Natural killer cell treated with Interleukin-12 subunit alpha and Interleukin-12 subunit beta and Interleukin-15 and Interleukin-18, amount 100 ng/mL, for 72 hours (primary cell): ENCODE data around the gene SFMBT2. TPM values are rescaled to one million over a fixed set of nuclear protein-coding genes. Genes with fewer than 3 reads are reported as not detected.
A peak's percentile ranks its signal among the peaks of the same experiment; 100 is the strongest.

Experiments
- ATAC-seq, 2 donors: fragments of 150-1000 bp; cut with Tn5 transposase in 1 of 2; sonication (Bioruptor Pico), chemical (Tn5 transposase) in 1 of 2; 2 replicates each; pipeline ENCODE4 v1.10.0; 2021
- DNase-seq: peaks from one replicate; pipeline ENCODE4 v3.0.0; 2022; ENCODE audit warnings: low spot score
- H3K27ac Mint-ChIP-seq, 2 donors: 1 replicate in 1 of 2; 2 replicates in 1 of 2; pipeline ENCODE4 v1.8.0; 2022; ENCODE audit warnings: mixed read lengths in 2 of 2, mild to moderate bottlenecking in 1 of 2, moderate library complexity in 1 of 2
- H3K27me3 Mint-ChIP-seq, 2 donors: 1 replicate in 1 of 2; 2 replicates in 1 of 2; pipeline ENCODE4 v1.8.0; 2022; ENCODE audit warnings: mixed read lengths in 2 of 2
- H3K36me3 Mint-ChIP-seq: one replicate; pipeline ENCODE4 v1.8.0; 2022; ENCODE audit warnings: mixed read lengths
- H3K4me1 Mint-ChIP-seq, 2 donors: 1 replicate in 1 of 2; 2 replicates in 1 of 2; pipeline ENCODE4 v1.8.0; 2022; ENCODE audit warnings: low read depth in 2 of 2, mixed read lengths in 2 of 2, mild to moderate bottlenecking in 1 of 2
- H3K4me3 Mint-ChIP-seq: one replicate; pipeline ENCODE4 v1.8.0; 2022; ENCODE audit warnings: mixed read lengths
- H3K9me3 Mint-ChIP-seq: 2 replicates; pipeline ENCODE4 v1.8.0; 2022; ENCODE audit warnings: mixed read lengths
- total RNA-seq, 2 donors: library from RNA; stranded (reverse); gene quantifications; one replicate each; pipeline ENCODE4 v1.2.3, GENCODE V29; 2022

The SFMBT2 gene
- total RNA-seq, 2 donors from 2014 or later, result 94.9 to 101 TPM

- peak; percentile 61 to 83 for ATAC-seq
- Mint-ChIP-seq H3K4me3 (peak overlapping the region; percentile 73), H3K27me3 (peaks cover 0 to 3% of the 10 kb centered on the region in 2 donors), H3K4me1 (peaks cover 22 to 28% of the 10 kb centered on the region in 2 donors), H3K27ac (peak overlapping the region; percentile 68 to 72), H3K36me3 (no peaks in the 10 kb centered on the region), H3K9me3 (no peaks in the 10 kb centered on the region)
- no peak for DNase-seq
These were observed 7.0 kb upstream of the SFMBT2 start for GRCh38 chr10:7417807-7418206.

DNA sequence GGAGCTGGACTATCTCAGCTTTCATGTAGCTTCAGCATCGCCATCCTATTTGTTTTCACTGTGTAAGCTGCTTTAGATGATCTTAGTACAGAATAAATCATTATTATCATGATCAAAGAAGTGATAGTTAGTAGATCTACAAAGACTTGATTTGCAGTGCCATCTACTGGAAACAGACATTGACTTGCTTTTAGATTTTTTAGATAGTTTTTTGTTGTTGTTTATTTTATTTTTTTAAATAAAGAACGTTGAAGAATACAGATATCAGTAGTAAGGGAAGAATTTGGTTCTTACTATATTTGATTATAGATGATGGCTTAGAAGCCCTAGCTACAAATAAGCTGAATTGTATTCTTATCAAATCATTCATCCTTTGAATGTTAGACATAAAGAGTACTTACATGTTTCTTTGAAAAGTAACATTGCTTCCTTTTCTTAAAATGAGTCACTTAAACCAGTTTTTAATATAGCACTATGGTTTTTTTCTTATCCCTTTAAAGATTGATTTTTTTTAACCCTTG lies 6.3 kb upstream of the SFMBT2 start:
- Mint-ChIP-seq H3K36me3 (no peaks in the 10 kb centered on the region), H3K27me3 (peaks cover 0 to 2% of the 10 kb centered on the region in 2 donors), H3K4me1 (peaks cover 27 to 28% of the 10 kb centered on the region in 2 donors), H3K27ac (peak overlapping the region; percentile 68 to 72), H3K9me3 (no peaks in the 10 kb centered on the region), H3K4me3 (peak overlapping the region; percentile 73)
- ATAC-seq (no peak), DNase-seq (no peak)

DNA sequence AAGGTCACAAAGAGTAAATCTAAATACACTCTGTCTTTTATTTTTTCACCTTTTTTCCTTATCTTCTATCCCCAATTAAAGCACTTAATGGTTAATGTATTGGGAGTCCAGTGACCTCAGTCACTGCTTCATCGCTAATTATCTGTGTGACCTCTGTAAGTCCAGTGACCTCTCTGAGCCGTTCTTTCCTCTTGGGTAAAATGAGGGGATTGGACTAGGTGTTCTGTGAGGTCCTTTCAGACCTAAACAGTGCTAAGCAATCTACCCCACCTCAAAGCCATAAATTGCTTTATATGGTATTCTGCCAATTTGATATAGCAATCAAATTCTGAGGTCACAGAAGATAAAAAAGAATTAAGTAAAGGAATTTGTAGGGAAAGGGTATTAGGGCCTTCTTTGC lies 3.9 kb upstream of the SFMBT2 start:
- ATAC-seq (no peak), DNase-seq (no peak)
- no peak overlapping the region for H3K4me3 Mint-ChIP-seq
- H3K27ac Mint-ChIP-seq, result no peak overlapping the region
- H3K27me3 Mint-ChIP-seq, result peaks cover 0 to 2% of the 10 kb centered on the region in 2 donors
- H3K36me3 Mint-ChIP-seq, result peaks cover 11% of the 10 kb centered on the region
- peaks cover 35 to 40% of the 10 kb centered on the region in 2 donors for H3K4me1 Mint-ChIP-seq
- no peaks in the 10 kb centered on the region for H3K9me3 Mint-ChIP-seq

- Mint-ChIP-seq H3K36me3 (peaks cover 13% of the 10 kb centered on the region), H3K4me3 (peak overlapping the region; percentile 98), H3K4me1 (peaks cover 42 to 50% of the 10 kb centered on the region in 2 donors), H3K9me3 (no peaks in the 10 kb centered on the region), H3K27ac (no peak overlapping the region), H3K27me3 (peaks cover 0 to 2% of the 10 kb centered on the region in 2 donors)
- ATAC-seq, result no peak
- DNase-seq, result no peak
These were observed 2.1 kb upstream of the SFMBT2 start for GRCh38 chr10:7412928-7413282.

GRCh38 chr10:7412237-7412927 lies 1.5 kb upstream of the SFMBT2 start:
- ATAC-seq, result no peak

GRCh38 chr10:7411671-7412128 lies 866 bp upstream of the SFMBT2 start:
- Mint-ChIP-seq H3K36me3 (peaks cover 13% of the 10 kb centered on the region), H3K9me3 (no peaks in the 10 kb centered on the region), H3K27ac (peak overlapping the region; percentile 92 to 95), H3K4me1 (peaks cover 40 to 45% of the 10 kb centered on the region in 2 donors), H3K4me3 (peak overlapping the region; percentile 98), H3K27me3 (no peaks in the 10 kb centered on the region)
- DNase-seq (peak; percentile 62), ATAC-seq (no peak)

More at GRCh38 chr10:7412237-7412927, 1.5 kb upstream of the SFMBT2 start:
- peak overlapping the region; percentile 98 for H3K4me3 Mint-ChIP-seq
- H3K9me3 Mint-ChIP-seq, result no peaks in the 10 kb centered on the region
- no peaks in the 10 kb centered on the region for H3K27me3 Mint-ChIP-seq
- H3K36me3 Mint-ChIP-seq, result peaks cover 13% of the 10 kb centered on the region
- peak; percentile 69 for DNase-seq
- no peak overlapping the region for H3K27ac Mint-ChIP-seq
- peaks cover 42 to 45% of the 10 kb centered on the region in 2 donors for H3K4me1 Mint-ChIP-seq

GRCh38 chr10:7410301-7410861 lies 453 bp downstream of the SFMBT2 start:
- ATAC-seq (peak in 1 of 2 donors; percentile 22), DNase-seq (no peak)
- peak overlapping the region; percentile 98 for H3K4me3 Mint-ChIP-seq
- peaks cover 15% of the 10 kb centered on the region for H3K36me3 Mint-ChIP-seq
- H3K4me1 Mint-ChIP-seq, result peaks cover 46 to 53% of the 10 kb centered on the region in 2 donors
- no peaks in the 10 kb centered on the region for H3K9me3 Mint-ChIP-seq
- H3K27ac Mint-ChIP-seq, result peak overlapping the region; percentile 92 to 95
- no peaks in the 10 kb centered on the region for H3K27me3 Mint-ChIP-seq

DNA sequence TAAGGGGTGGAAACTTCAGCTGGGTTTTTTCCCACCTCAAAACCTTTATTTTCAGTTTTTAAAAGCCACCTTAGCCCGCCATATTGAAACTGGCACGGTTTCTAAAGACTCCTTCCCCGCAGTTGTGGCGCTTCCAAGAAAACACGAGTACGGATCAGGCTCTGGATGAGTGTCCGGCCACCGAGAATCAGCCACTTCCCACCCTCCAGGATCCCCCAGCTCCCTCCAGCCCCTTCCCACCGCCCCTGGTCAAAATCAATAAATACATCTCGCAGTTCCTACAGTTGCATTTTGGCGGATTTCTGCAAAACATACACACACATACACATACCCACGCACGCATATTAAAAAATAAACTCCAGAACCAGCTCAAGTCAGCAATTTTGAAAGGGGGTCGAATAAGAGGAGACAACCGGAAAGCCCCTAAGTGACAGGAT lies 1.1 kb downstream of the SFMBT2 start:
- Mint-ChIP-seq H3K4me1 (peaks cover 47 to 56% of the 10 kb centered on the region in 2 donors), H3K27ac (peak overlapping the region; percentile 92 to 95), H3K36me3 (peaks cover 18% of the 10 kb centered on the region), H3K4me3 (peak overlapping the region; percentile 98), H3K27me3 (no peaks in the 10 kb centered on the region), H3K9me3 (no peaks in the 10 kb centered on the region)
- DNase-seq (no peak), ATAC-seq (peak in 1 of 2 donors; percentile 36)

DNA sequence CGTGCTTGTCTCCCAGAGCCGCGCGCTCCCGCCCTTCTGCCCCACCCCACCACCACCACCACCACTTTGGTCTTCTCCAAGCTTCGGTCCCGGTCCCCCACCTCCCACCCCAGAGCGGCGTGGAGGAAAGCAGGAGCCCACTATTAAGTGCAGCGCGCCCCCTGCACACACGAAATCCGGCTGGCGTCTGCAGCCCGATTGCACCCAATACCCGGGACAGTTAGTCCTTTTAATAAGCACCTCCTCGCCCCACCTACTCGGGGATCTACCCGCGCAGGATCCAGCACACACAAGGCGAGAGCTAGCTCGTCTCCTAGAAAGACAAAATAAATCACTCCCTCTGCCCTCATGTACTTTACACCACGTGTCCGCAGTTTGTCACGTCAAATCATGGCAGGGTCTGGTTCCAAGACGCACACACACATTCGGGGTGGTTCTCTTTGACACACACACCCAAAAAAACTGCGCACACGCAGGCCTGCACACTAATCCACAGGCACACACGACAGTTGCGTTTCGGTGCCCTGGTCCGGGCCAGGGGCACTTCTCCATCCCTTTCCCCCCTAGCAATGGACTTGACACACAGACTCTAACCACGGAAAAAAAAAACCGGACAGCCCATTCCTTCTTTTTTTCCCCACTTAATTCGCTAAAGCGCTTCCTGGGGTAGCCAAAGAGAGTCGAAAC lies 1.6 kb downstream of the SFMBT2 start:
- Mint-ChIP-seq H3K4me3 (peak overlapping the region; percentile 98), H3K27me3 (no peaks in the 10 kb centered on the region), H3K4me1 (peaks cover 53 to 62% of the 10 kb centered on the region in 2 donors), H3K9me3 (no peaks in the 10 kb centered on the region), H3K36me3 (peaks cover 18% of the 10 kb centered on the region), H3K27ac (peak overlapping the region; percentile 92 to 95)
- DNase-seq (peak; percentile 77), ATAC-seq (peak; percentile 62 to 63)

DNA sequence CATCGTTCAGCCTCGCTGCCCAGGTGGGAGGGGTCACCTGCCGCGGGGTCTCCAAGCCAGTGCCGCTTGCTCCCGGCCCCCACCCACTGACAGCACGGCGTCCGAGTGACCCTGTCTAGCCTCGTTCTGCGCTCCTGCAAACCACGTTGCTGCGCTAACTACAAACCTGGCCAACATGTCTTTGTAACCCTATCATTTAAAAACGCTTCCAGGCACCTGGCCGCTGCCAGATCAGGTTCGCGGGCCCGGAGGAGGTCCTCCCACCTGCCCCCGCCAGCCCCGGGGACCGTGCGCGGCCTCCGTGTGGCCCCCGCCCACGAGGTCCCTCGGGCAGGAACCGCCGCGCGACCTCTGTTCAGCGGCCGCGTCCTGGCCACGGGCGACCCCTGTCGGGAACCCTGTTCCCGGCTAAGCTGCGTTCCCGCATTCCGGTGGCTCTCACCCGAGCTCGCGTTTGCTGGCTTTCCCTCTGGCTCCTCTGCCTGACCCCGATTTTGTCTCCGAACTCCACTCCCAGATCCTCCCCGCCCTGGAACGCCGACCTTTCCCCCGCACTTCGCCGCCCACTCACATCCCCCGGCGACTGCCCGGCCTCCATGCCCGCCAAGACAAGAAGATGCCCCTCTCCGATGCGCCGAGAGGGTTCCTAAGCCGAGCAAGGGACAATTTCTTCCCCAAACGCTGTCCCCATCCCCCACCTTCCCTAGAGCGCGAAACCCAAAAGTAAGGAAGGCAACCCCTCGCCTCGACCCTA lies 2.4 kb downstream of the SFMBT2 start:
- ATAC-seq, result peak; percentile 45 to 66
- peaks cover 52 to 61% of the 10 kb centered on the region in 2 donors for H3K4me1 Mint-ChIP-seq
- DNase-seq, result peak; percentile 75
- H3K36me3 Mint-ChIP-seq, result peaks cover 18% of the 10 kb centered on the region
- no peaks in the 10 kb centered on the region for H3K27me3 Mint-ChIP-seq
- no peaks in the 10 kb centered on the region for H3K9me3 Mint-ChIP-seq
- peak overlapping the region; percentile 92 to 95 for H3K27ac Mint-ChIP-seq
- H3K4me3 Mint-ChIP-seq, result peak overlapping the region; percentile 98

- Mint-ChIP-seq H3K27me3 (no peaks in the 10 kb centered on the region), H3K4me1 (peaks cover 55 to 61% of the 10 kb centered on the region in 2 donors), H3K9me3 (no peaks in the 10 kb centered on the region), H3K4me3 (peak overlapping the region; percentile 98), H3K36me3 (peaks cover 18% of the 10 kb centered on the region), H3K27ac (peak overlapping the region; percentile 39 to 95)
- ATAC-seq (peak; percentile 5 to 17), DNase-seq (no peak)
These were observed 3.2 kb downstream of the SFMBT2 start for GRCh38 chr10:7407368-7408290.

GRCh38 chr10:7406712-7407333 lies 4.0 kb downstream of the SFMBT2 start:
- no peaks in the 10 kb centered on the region for H3K9me3 Mint-ChIP-seq
- no peak for DNase-seq

More at GRCh38 chr10:7406712-7407333, 4.0 kb downstream of the SFMBT2 start:
- Mint-ChIP-seq H3K27me3 (no peaks in the 10 kb centered on the region), H3K4me1 (peaks cover 61 to 62% of the 10 kb centered on the region in 2 donors), H3K4me3 (peak overlapping the region; percentile 98), H3K36me3 (peaks cover 19% of the 10 kb centered on the region), H3K27ac (peak overlapping the region; percentile 39 to 95)
- no peak for ATAC-seq
